Panc1 (cell line): ENCODE measurements around the gene ARHGAP8. TPM values are rescaled to one million over a fixed set of nuclear protein-coding genes. Genes with fewer than 3 reads are reported as not detected.

Source experiments
- ATAC-seq: fragments of 200-7000 bp; cut with Tn5 transposase; 2 replicates; pipeline ENCODE4 v1.9.1; 2020; ENCODE audit warnings: mild to moderate bottlenecking, moderate library complexity
- BruUV-seq: library from RNA; stranded (reverse); fragments of 400-500 nt; replicated peaks from 2 replicates; lab custom pipeline; 2021; lab: Mats Ljungman, UMichigan
- CTCF ChIA-PET: fragments of 300-600 bp; sonication (Branson Sonifier 250); formaldehyde crosslinking; loops from one replicate; lab custom pipeline; 2022; ENCODE audit warnings: antibody characterized with exemption; lab: Charles Lee
- POLR2A ChIA-PET: fragments of 300-600 bp; sonication (Branson Sonifier 250); formaldehyde crosslinking; loops from one replicate; lab custom pipeline; 2022; ENCODE audit warnings: antibody characterized with exemption; lab: Charles Lee
- DNase-seq: peaks from one replicate; pipeline ENCODE4 v3.0.0-alpha.2; 2010; ENCODE audit warnings: low read depth, low spot score
- H3K27ac ChIP-seq: 2 replicates; pipeline ENCODE4 v1.5.1; 2011; ENCODE audit warnings: mild to moderate bottlenecking, low read length, inconsistent platforms
- H3K27me3 ChIP-seq: fragments of 200-500 bp; sonication (Bioruptor generic); 2 replicates; pipeline ENCODE4 v1.6.0; 2014; ENCODE audit warnings: low read length, inconsistent platforms; ENCODE audit not compliant: control insufficient read depth, insufficient read depth
- H3K36me3 ChIP-seq: fragments of 200-500 bp; sonication (Bioruptor generic); 2 replicates; pipeline ENCODE4 v1.5.1; 2014; ENCODE audit warnings: inconsistent platforms, mild to moderate bottlenecking, low read length, moderate library complexity; ENCODE audit not compliant: control insufficient read depth, insufficient read depth
- H3K4me1 ChIP-seq: 2 replicates; pipeline ENCODE4 v1.5.1; 2011; ENCODE audit warnings: inconsistent platforms, mild to moderate bottlenecking, low read length, moderate library complexity; ENCODE audit not compliant: control insufficient read depth, insufficient read depth
- H3K4me3 ChIP-seq, 2 experiments: 2 replicates each; pipeline ENCODE4 v1.5.1; 2011 to 2012; ENCODE audit warnings: low read depth in 2 of 2, low read length in 2 of 2, mild to moderate bottlenecking in 2 of 2, inconsistent platforms in 1 of 2, moderate library complexity in 1 of 2
- H3K9me3 ChIP-seq: fragments of 200-500 bp; sonication (Bioruptor generic); 2 replicates; pipeline ENCODE4 v1.5.1; 2014; ENCODE audit warnings: low read depth, mild to moderate bottlenecking, inconsistent platforms, low read length, moderate library complexity; ENCODE audit not compliant: control insufficient read depth, insufficient read depth
- CTCF ChIP-seq: fragments of 450-650 bp; IDR thresholded peaks from 2 replicates; pipeline ENCODE4 v1.5.1; 2017; ENCODE audit warnings: mild to moderate bottlenecking
- POLR2AphosphoS5 ChIP-seq: IDR thresholded peaks from 2 replicates; pipeline ENCODE4 v1.6.1; 2012; ENCODE audit warnings: mild to moderate bottlenecking, low read depth, low read length, moderate library complexity
- REST ChIP-seq, 2 experiments: IDR thresholded peaks; 2 replicates each; pipeline ENCODE4 v1.6.1; 2011 to 2012; ENCODE audit warnings: low read depth in 2 of 2, control low read depth in 1 of 2, low read length in 1 of 2, mild to moderate bottlenecking in 1 of 2, moderate library complexity in 1 of 2; ENCODE audit not compliant: insufficient read depth in 1 of 2
- SIN3A ChIP-seq: IDR thresholded peaks from 2 replicates; pipeline ENCODE4 v1.6.1; 2012; ENCODE audit warnings: low read depth, mild to moderate bottlenecking, low read length, moderate library complexity, borderline replicate concordance; ENCODE audit not compliant: insufficient read depth
- TCF7L2 ChIP-seq: IDR thresholded peaks from 2 replicates; pipeline ENCODE4 v1.6.1; 2011; ENCODE audit warnings: mild to moderate bottlenecking, low read depth, low read length, inconsistent platforms
- in situ Hi-C: cut with HindIII; loops from 2 replicates; pipeline ENCODE4 v1.10.0; 2016; ENCODE audit warnings: low sequenced_read_pairs, low pct_unique_long_range_greater_than_20kb
- intact Hi-C: fragments of 100-400 bp; cut with micrococcal nuclease; formaldehyde crosslinking; loops from one replicate; pipeline ENCODE4 v1.10.0; 2022; ENCODE audit not compliant: unreplicated experiment
- total RNA-seq: library from RNA; stranded (reverse); gene quantifications from one replicate; pipeline ENCODE4 v1.2.1, GENCODE V29; 2021; ENCODE audit not compliant: unreplicated experiment

Gene ARHGAP8
- total RNA-seq, 1 experiment from 2014 or later = 9.2 TPM

- peaks cover 5% of the 10 kb centered on the region for H3K4me1 ChIP-seq
- no peaks in the 10 kb centered on the region for H3K9me3 ChIP-seq
- no peaks in the 10 kb centered on the region for H3K27me3 ChIP-seq
- ATAC-seq (no peak), DNase-seq (no peak)
- H3K4me3 ChIP-seq = no peak overlapping the region
- no TSS peak for BruUV-seq
- intact Hi-C loops (no loop called here), in situ Hi-C loops (no loop called here)
- TF ChIP-seq CTCF = no peak
- TF ChIP-seq TCF7L2 = no peak
- TF ChIP-seq SIN3A = no peak
- TF ChIP-seq POLR2AphosphoS5 = no peak
- TF ChIP-seq REST (IDR thresholded peaks at IDR 0.05; ENCODE audit: insufficient read depth in 1 of 2, low read depth in 2 of 2, low read length in 1 of 2) = no peak
- H3K36me3 ChIP-seq = no peaks in the 10 kb centered on the region
- POLR2A ChIA-PET = no interaction called here
- CTCF ChIA-PET = no interaction called here
- no peak overlapping the region for H3K27ac ChIP-seq
These were observed 8.1 kb downstream of the ARHGAP8 start for GRCh38 chr22:44760476-44760875.

- Histone ChIP-seq H3K27ac (no peak overlapping the region), H3K36me3 (no peaks in the 10 kb centered on the region), H3K9me3 (no peaks in the 10 kb centered on the region), H3K4me1 (no peaks in the 10 kb centered on the region), H3K27me3 (no peaks in the 10 kb centered on the region), H3K4me3 (no peak overlapping the region)
- intact Hi-C loops = no loop called here
- ATAC-seq = no peak
- CTCF ChIA-PET = no interaction called here
- DNase-seq = no peak
- in situ Hi-C loops = no loop called here
- no TSS peak for BruUV-seq
- TF ChIP-seq TCF7L2 (no peak), SIN3A (no peak), CTCF (no peak), REST (IDR thresholded peaks at IDR 0.05; ENCODE audit: insufficient read depth in 1 of 2, low read depth in 2 of 2, low read length in 1 of 2) (no peak), POLR2AphosphoS5 (no peak)
- POLR2A ChIA-PET = no interaction called here
These were observed 8.7 kb downstream of the ARHGAP8 start for GRCh38 chr22:44761025-44761424.
